HG03521 (cell line): ENCODE data around the gene LCE3A.
"Not testable (repeated sequence)": the region's sequence is repeated elsewhere in the genome, so short reads cannot be mapped to it uniquely, and the experiment has no call there.

ENCODE experiments used
- ATAC-seq: cut with Tn5 transposase; IDR thresholded peaks from one replicate; pipeline ENCODE4 v1.9.1; 2021; ENCODE audit warnings: mild to moderate bottlenecking, moderate library complexity; ENCODE audit not compliant: unreplicated experiment

LCE3A gene, protein sequence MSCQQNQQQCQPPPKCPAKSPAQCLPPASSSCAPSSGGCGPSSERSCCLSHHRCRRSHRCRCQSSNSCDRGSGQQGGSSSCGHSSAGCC

GRCh38 chr1:152622803-152623202 lies at the start of gene LCE3A:
LCE3A (minus strand) TSS chr1:152623103; CDS start chr1:152623103, 0 bp downstream.
- no peak for ATAC-seq

GRCh38 chr1:152667648-152668047 lies 44.7 kb upstream of the LCE3A start:
- no peak for ATAC-seq

DNA sequence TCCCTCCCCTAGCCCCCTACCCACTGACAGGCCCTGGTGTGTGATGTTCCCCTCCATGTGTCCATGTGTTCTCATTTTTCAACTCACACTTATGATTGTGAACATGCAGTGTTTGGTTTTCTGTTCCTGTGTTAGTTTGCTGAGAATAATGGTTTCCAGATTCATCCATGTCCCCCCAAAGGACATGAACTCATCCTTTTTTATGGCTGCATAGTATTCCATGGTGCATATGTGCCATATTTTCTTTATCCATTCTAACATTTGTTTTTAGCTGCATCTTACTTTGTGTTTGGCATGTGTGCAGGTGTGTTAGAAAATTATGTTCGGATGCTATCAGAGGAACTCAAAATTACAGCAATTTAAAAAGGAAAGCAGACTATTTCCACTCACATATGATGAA lies 43.3 kb upstream of the LCE3A start:
- not testable (repeated sequence) for ATAC-seq

- ATAC-seq = no peak
Observed at GRCh38 chr1:152663098-152663497, 40.2 kb upstream of the LCE3A start, which contains the start of gene LCE2D. LCE2D (plus strand) TSS chr1:152663380; CDS start chr1:152664106, 726 bp downstream.

DNA sequence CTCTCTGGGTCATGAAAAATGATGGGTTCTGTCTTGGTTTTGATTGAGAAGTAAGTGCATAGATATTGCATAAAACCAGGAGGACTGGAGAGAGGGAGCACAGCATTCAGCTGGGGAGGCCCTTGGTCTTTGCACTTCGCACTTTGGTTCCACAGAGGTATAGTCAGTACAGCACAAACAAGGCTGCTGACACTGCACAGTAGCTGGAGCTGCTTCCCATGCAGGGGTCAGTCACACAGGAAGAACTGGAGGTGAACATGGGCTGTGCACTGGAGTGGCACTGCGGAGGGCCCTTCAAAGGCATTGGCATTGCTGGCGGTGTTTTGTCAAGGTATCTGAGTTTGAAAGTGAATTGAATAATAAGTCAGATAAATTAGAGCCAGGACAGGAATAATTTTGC lies 35.7 kb upstream of the LCE3A start:
- no peak for ATAC-seq

DNA sequence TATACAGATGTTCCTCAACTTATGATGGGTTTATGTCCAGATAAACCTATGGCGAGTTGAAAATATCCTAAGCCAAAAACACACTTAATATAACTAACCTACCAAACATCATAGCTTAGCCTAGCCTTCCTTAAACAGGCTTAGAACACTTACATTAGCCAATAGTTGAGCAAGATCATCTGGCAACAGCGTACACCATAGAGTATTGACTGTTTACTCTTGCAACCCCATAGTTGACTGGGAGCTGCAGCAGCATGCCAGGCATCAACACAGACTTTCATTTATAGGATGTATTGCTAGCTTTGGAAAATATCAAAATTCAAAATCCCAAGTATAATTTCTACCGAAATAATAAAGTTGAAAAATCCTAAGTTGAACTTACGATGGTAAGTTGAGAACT lies 34.8 kb upstream of the LCE3A start:
- no peak for ATAC-seq

GRCh38 chr1:152656459-152656858 lies 33.6 kb upstream of the LCE3A start:
- no peak for ATAC-seq

- no peak for ATAC-seq
Observed at GRCh38 chr1:152654110-152654509, 31.2 kb upstream of the LCE3A start.

DNA sequence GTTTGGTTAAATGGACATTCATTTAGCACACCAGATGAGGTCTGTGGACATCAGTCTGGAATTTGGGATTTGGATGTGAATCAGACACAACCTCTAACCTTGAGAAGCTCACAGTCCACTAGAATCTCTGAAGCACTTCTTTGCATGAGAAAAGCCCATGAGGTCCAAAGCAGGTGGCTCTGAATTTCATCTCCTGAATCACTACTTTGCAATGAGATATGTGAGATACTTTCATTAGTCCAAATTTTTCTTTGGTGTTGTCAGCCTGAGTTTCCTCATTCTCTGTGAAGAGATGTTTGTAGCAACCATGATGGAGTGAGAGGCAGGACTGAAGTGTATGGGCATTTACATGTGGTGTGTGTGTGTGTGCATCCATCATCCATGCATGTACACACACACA lies 23.8 kb upstream of the LCE3A start:
- ATAC-seq = no peak

- ATAC-seq = no peak
Observed at GRCh38 chr1:152645146-152645545, 22.2 kb upstream of the LCE3A start.

DNA sequence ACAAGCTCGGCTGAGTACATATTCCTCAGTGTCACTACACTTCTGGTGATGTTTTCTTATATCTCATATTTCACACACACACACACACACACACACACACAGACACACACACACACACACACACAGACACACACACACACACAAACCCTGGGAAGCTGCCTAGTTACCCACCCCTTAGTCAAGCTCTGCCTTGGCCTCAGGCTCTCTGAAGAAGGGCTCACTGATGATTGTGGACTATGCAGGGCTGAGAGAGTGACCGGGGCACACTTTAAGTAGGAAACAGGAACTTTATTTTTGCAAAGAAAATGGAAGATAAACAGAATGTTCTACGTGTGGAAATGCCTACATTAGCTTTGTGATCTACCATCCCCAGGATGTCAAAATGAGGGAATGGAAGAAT lies 21.0 kb upstream of the LCE3A start:
- no peak for ATAC-seq

DNA sequence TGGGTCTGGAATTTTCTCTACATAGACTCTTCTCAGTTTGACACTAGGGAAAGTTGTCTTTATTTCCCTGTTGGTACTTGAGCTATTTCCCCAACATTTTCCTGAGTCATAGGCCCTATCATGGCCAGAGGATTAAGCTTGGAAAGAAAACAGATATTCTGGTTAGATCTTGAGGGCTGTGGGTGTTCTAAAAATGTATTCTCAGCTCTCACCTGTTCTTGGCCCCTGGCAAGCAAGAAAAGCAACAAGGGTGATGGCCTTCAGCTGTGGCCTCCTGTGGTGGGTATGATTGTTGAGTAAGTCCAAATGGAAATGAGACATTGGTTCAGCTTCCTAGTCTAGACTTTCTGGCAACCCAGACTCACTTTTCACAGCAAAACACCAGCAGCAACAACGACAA lies 17.4 kb upstream of the LCE3A start:
- ATAC-seq = no peak

GRCh38 chr1:152630596-152630995 lies 7.7 kb upstream of the LCE3A start:
- ATAC-seq = no peak

- ATAC-seq = no peak
Observed at GRCh38 chr1:152626744-152627143, 3.8 kb upstream of the LCE3A start.

DNA sequence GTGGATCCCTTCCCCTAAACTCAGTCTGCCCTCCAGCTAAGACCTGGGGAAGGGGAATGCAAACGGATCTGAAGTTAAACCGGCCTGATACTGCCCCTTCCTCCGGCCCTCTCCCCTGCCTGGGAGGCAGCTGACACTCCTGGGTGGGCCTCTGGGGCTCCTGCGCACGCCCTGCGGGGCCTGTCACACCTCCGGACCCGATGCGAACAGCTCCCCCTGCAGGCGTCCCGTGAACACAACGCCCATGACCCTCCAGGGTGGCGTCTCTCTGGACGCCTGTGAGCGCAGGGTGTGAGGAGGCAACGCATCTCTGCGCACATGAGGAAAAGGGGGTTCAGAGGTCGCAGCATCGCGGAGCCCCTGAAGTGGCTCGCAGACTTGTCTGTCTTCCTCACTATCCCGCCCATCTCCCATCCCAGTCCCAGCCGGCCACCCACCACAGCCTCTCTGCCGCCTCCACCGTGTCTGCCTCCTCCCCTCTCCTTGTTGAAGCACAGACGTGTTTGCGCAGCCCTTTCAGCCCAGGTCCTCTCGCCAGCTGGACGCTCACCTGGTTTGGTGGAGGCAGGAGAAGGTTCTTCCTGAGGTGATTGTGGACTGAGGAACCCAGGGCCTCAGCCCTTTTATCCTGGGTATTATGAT lies 421 bp upstream of the LCE3A start:
- ATAC-seq = no peak

DNA sequence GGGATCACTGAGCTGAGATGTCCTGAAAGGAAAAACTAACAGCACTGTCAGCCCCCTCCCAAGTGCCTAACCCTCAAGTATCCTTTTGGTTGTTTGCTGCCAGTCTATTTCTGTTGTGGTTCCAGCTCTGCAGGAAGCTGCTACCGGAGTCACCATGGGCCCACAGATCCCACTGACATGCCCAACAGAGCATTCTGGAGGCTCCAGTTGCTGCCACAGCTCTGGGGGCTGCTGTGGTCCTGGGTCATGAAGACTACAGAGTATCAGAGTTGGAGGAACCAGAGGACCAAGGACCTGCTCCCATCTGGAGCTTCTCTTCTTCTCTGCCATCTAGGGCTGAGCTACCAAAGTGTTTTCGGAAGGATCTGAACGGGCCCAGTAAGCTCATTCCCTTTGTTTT lies 910 bp downstream of the LCE3A start:
- no peak for ATAC-seq

DNA sequence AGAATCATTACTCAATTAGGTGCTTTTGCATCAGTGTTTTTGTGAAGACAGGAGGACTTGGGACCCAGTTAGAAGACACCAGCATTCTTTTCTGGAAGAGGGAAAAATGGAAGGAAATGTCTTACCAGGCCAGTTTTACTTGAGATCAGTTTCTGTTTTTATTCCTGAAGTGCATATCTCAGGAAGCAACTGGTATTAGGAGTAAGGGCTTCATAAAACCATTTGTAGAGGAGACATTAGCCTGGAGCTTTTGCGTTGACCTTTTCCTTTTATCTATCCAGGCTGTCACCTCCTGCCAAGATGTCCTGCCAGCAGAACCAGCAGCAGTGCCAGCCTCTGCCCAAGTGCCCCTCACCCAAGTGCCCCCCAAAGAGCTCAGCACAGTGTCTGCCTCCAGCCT lies 9.4 kb downstream of the LCE3A start, which contains the start of gene LCE3B:
Gene LCE3B (plus strand): TSS at position 301 of the 400 bp plus-strand sequence. CDS start 0 bp downstream, at position 301.
- ATAC-seq = no peak

GRCh38 chr1:152599934-152600333 lies 23.0 kb downstream of the LCE3A start, which contains the start of gene LCE3C:
LCE3C (plus strand) TSS chr1:152600234; CDS start chr1:152600732, 498 bp downstream.
- no peak for ATAC-seq

DNA sequence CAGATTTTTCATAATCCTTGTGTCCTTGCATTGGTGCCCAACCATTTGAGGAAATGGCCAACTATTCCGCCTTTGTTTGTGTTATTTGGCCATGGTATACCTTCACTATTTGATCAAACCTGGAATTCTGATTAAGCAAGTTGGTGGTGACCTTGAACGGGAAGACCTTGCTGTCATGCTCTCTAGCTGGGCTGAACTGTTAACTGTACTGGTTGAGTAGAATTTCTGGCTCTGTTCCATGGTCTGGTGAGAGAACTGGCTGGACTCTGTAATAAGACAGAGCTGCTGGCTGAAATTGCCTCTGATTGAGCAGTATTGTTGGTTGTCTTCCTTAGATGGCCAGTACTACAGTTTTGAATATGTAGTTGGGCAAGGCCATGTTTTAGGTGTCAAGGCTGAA lies 25.9 kb downstream of the LCE3A start:
- no peak for ATAC-seq

- ATAC-seq = no peak
Observed at GRCh38 chr1:152585586-152585985, 37.3 kb downstream of the LCE3A start.

DNA sequence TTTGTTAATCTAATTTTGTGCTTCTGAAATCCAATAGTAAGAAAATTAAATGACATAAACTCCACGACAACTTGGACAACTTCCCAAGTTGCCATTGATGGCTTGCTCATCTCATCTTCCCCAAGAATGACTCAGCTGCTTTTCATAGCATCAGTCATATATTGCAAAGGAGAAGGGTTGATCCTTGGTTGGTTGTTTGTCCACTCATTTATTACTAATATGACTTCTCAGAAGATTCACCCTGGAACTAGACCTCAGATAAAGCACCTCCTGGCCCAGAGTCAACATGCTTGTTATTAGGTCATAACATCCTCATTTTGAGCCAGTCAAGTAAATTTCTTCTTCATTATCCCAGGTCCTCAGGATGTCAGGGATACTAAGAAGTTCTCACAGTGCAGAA lies 40.3 kb downstream of the LCE3A start:
- no peak for ATAC-seq

- ATAC-seq = no peak
Observed at GRCh38 chr1:152580433-152580832, 42.5 kb downstream of the LCE3A start, which contains the start of gene LCE3D. LCE3D (minus strand) TSS chr1:152580516; CDS start chr1:152579936, 580 bp downstream.

GRCh38 chr1:152579526-152579925 lies 43.4 kb downstream of the LCE3A start:
- ATAC-seq = not testable (repeated sequence)
